ENCODE measurements around the gene PCMT1. TPM values are rescaled to one million over a fixed set of nuclear protein-coding genes. Genes with fewer than 3 reads are reported as not detected.
A peak's percentile ranks its signal among the peaks of the same experiment; 100 is the strongest.

PCMT1 gene
- total and polyA plus RNA-seq, 9 of the 15 experiments (the other 6 are each of a cell fraction or from before 2014, with no cell fraction given) = 217 to 541 (median 327) TPM

DNA sequence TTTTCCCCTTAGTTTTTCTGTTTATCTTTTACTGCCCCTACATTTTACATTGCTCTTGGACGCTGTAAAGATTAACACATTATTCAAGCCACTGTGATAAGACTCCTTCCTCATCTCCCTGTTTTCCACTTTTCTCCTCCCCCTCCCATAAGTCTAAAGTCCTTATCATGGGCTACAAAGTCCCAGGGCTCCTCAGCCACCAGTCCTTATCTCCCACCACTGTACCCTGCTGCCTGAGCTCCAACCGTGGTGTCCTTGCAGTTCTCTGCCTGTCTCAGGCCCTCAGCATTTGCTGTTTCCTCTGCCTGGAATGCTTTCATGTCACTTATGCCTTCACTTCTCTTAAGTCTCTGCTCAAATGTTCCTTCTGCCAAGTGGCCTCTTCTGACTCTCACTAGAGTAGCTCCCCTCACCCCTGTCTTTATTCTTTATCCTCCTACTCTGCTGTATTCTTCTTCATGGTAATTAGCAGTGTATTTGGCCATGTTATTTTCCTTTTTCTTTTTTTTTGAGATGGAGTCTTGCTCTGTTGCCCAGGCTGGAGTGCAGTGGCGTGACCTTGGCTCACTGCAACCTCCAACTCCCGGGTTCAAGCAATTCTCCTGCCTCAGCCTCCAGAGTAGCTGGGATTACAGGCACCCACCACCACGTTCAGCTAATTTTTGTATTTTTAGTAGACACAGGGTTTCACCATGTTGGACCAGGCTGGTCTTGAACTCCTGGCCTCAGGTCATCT, 20.9 kb upstream of the PCMT1 start (continued):
- TF ChIP-seq CTBP1 (IDR thresholded peaks at IDR 0.05; ENCODE audit: borderline replicate concordance) = peak; percentile 82
- TF ChIP-seq HIVEP1 (CRISPR knock-in tag; IDR thresholded peaks at IDR 0.05) = no peak
- peak; percentile 85; the same call in 1 of the 2 replicates for TF ChIP-seq PHF21A (IDR thresholded peaks at IDR 0.05; ENCODE audit: borderline replicate concordance, low read depth)
- TF ChIP-seq ZNF436 (CRISPR knock-in tag; IDR thresholded peaks at IDR 0.05) = no peak
- TF ChIP-seq XRCC4 (IDR thresholded peaks at IDR 0.05; ENCODE audit: extremely low read depth, insufficient read depth, insufficient read length) = no peak
- TF ChIP-seq ETV1 (tag; conservative IDR thresholded peaks at IDR 0.05; ENCODE audit: low read depth) = no peak
- peak in 1 of 2 experiments; percentile 94; a peak in 2 of 4 replicates for TF ChIP-seq UBTF (IDR thresholded peaks at IDR 0.05; ENCODE audit: borderline replicate concordance in 1 of 2, low read depth in 2 of 2, low read length in 2 of 2)
- 0 out of 2 replicates have a peak, but pooled peaks have one; percentile 3 for TF ChIP-seq SPI1 (IDR thresholded peaks at IDR 0.05; ENCODE audit: borderline replicate concordance, low read depth, low read length)
- TF ChIP-seq HMG20B (CRISPR knock-in tag; IDR thresholded peaks at IDR 0.05) = no peak
- peak in 1 of 3 experiments; percentile 36 for TF ChIP-seq YY1 (IDR thresholded peaks at IDR 0.05; ENCODE audit: borderline replicate concordance in 1 of 3, control insufficient read depth in 1 of 3, extremely low read depth in 1 of 3, insufficient read depth in 3 of 3, insufficient read length in 1 of 3, insufficient replicate concordance in 2 of 3, low read depth in 1 of 3, low read length in 2 of 3)
- TF ChIP-seq TAF9B (IDR thresholded peaks at IDR 0.05; ENCODE audit: partially characterized antibody) = peak; percentile 11
- 0 out of 2 replicates have a peak, but pooled peaks have one; percentile 56 for TF ChIP-seq CBX5 (IDR thresholded peaks at IDR 0.05; ENCODE audit: borderline replicate concordance, low read depth)
- TF ChIP-seq, protein P1, sequence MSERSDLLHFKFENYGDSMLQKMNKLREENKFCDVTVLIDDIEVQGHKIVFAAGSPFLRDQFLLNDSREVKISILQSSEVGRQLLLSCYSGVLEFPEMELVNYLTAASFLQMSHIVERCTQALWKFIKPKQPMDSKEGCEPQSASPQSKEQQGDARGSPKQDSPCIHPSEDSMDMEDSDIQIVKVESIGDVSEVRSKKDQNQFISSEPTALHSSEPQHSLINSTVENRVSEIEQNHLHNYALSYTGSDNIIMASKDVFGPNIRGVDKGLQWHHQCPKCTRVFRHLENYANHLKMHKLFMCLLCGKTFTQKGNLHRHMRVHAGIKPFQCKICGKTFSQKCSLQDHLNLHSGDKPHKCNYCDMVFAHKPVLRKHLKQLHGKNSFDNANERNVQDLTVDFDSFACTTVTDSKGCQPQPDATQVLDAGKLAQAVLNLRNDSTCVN (CRISPR knock-in tag; IDR thresholded peaks at IDR 0.05) = peak; percentile 74; the same call in 1 of the 2 replicates
- TF ChIP-seq, protein P2, sequence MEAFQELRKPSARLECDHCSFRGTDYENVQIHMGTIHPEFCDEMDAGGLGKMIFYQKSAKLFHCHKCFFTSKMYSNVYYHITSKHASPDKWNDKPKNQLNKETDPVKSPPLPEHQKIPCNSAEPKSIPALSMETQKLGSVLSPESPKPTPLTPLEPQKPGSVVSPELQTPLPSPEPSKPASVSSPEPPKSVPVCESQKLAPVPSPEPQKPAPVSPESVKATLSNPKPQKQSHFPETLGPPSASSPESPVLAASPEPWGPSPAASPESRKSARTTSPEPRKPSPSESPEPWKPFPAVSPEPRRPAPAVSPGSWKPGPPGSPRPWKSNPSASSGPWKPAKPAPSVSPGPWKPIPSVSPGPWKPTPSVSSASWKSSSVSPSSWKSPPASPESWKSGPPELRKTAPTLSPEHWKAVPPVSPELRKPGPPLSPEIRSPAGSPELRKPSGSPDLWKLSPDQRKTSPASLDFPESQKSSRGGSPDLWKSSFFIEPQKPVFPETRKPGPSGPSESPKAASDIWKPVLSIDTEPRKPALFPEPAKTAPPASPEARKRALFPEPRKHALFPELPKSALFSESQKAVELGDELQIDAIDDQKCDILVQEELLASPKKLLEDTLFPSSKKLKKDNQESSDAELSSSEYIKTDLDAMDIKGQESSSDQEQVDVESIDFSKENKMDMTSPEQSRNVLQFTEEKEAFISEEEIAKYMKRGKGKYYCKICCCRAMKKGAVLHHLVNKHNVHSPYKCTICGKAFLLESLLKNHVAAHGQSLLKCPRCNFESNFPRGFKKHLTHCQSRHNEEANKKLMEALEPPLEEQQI (IDR thresholded peaks at IDR 0.05) = peak; percentile 78
- peak; percentile 99 for TF ChIP-seq GATAD2A (IDR thresholded peaks at IDR 0.05)
- no peak for TF ChIP-seq U2AF1 (optimal IDR thresholded peaks at IDR 0.05; ENCODE audit: low read depth, low read length)
- TF ChIP-seq MEIS2 (IDR thresholded peaks at IDR 0.05; ENCODE audit: partially characterized antibody) = peak; percentile 50
- peak; percentile 99 for TF ChIP-seq CBFA2T3 (IDR thresholded peaks at IDR 0.05)
- TF ChIP-seq ZNF3 (CRISPR knock-in tag; IDR thresholded peaks at IDR 0.05) = no peak
- 0 out of 2 replicates have a peak, but pooled peaks have one; percentile 42 for TF ChIP-seq ZNF41 (CRISPR knock-in tag; conservative IDR thresholded peaks at IDR 0.05)
